HepG2 (cell line): ENCODE measurements around the gene TM7SF3. TPM values are rescaled to one million over a fixed set of nuclear protein-coding genes. Genes with fewer than 3 reads are reported as not detected.

Source experiments
- ATAC-seq: fragments of 200-7000 bp; cut with Tn5 transposase; 3 replicates; pipeline ENCODE4 v1.9.1; 2020; ENCODE audit warnings: mild to moderate bottlenecking, moderate library complexity
- BruUV-seq: library from RNA; stranded (reverse); fragments of 400-500 nt; replicated peaks from 2 replicates; lab custom pipeline; 2021; lab: Mats Ljungman, UMichigan
- CTCF ChIA-PET: fragments of 300-600 bp; formaldehyde crosslinking; extraction: SDS; loops from one replicate; lab custom pipeline; 2021; ENCODE audit warnings: low total read pairs, inconsistent platforms, low intra/inter-chr PET ratio; lab: Yijun Ruan, JAX
- POLR2A ChIA-PET: fragments of 350-600 bp; sonication (Branson Sonifier 250); formaldehyde crosslinking; loops from one replicate; lab custom pipeline; 2020; ENCODE audit warnings: antibody characterized with exemption, inconsistent platforms; lab: Yijun Ruan, JAX
- DNase-seq: peaks from one replicate; pipeline ENCODE4 v3.0.0-alpha.2; 2015; ENCODE audit warnings: low spot score
- FAIRE-seq: peaks from 3 replicates; lab custom pipeline; 2011; peaks lifted over from hg19 to GRCh38; lab: Jason Lieb, UNC
- H2AFZ ChIP-seq: one replicate; pipeline ENCODE4 v1.6.1; 2011; ENCODE audit warnings: low read length, inconsistent platforms
- H3K27ac ChIP-seq: fragments of 300-600 bp; 3 replicates; pipeline ENCODE4 v1.8.0; 2011; ENCODE audit warnings: mixed run types, mild to moderate bottlenecking, mixed read lengths, low read length, inconsistent platforms; ENCODE audit not compliant: insufficient read depth; ENCODE audit errors: extremely low read length
- H3K27me3 ChIP-seq, 2 experiments: fragments of 200-600 bp in 1 of 2; 2 replicates in 1 of 2; 3 replicates in 1 of 2; pipeline versions ENCODE4 v1.6.0 to v1.8.0; 2011; ENCODE audit warnings: low read length in 2 of 2, mild to moderate bottlenecking in 2 of 2, moderate library complexity in 2 of 2, inconsistent platforms in 1 of 2; ENCODE audit not compliant: insufficient read depth in 2 of 2, control insufficient read depth in 1 of 2
- H3K36me3 ChIP-seq, 2 experiments: fragments of 200-600 bp in 1 of 2; replicated peaks in 1 of 2; 2 replicates in 1 of 2; 3 replicates in 1 of 2; pipeline versions ENCODE4 v1.5.1 to v1.8.0; 2011; ENCODE audit warnings: low read length in 2 of 2, inconsistent platforms in 1 of 2; ENCODE audit not compliant: insufficient read depth in 2 of 2, control insufficient read depth in 1 of 2
- H3K4me1 ChIP-seq: 2 replicates; pipeline ENCODE4 v1.5.1; 2012; ENCODE audit warnings: low read length, inconsistent platforms; ENCODE audit not compliant: insufficient read depth
- H3K4me2 ChIP-seq: 2 replicates; pipeline ENCODE4 v1.6.0; 2011; ENCODE audit warnings: low read depth, low read length, inconsistent platforms
- H3K4me3 ChIP-seq, 3 experiments: fragments of 200-600 bp in 1 of 3; sonication (generic), shearing (Covaris generic) in 1 of 3; replicated peaks in 1 of 3; 2 replicates each; pipeline ENCODE4 v1.5.1; 2011 to 2016; ENCODE audit warnings: low read length in 3 of 3, inconsistent platforms in 2 of 3, low read depth in 2 of 3, mild to moderate bottlenecking in 2 of 3, control low read depth in 1 of 3, mixed read lengths in 1 of 3; ENCODE audit not compliant: insufficient read depth in 1 of 3
- H3K79me2 ChIP-seq: one replicate; pipeline ENCODE4 v1.6.1; 2011; ENCODE audit warnings: low read length, inconsistent platforms; ENCODE audit not compliant: insufficient read depth
- H3K9ac ChIP-seq: 2 replicates; pipeline ENCODE4 v1.6.0; 2011; ENCODE audit warnings: mild to moderate bottlenecking, low read depth, low read length, inconsistent platforms; ENCODE audit not compliant: insufficient read depth
- H3K9me3 ChIP-seq: 2 replicates; pipeline ENCODE4 v1.5.1; 2012; ENCODE audit warnings: mild to moderate bottlenecking, low read length
- H4K20me1 ChIP-seq: 2 replicates; pipeline ENCODE4 v1.6.0; 2011; ENCODE audit warnings: inconsistent platforms, mild to moderate bottlenecking, low read length, moderate library complexity; ENCODE audit not compliant: insufficient read depth
- CBX2 ChIP-seq, 2 experiments: fragments of 200-600 bp in 1 of 2; sonication (generic); formaldehyde crosslinking in 1 of 2; IDR thresholded peaks; 2 replicates each; pipeline versions ENCODE4 v1.7.0 to v1.8.1; 2018 to 2022; ENCODE audit warnings: low read depth in 2 of 2, low read length in 1 of 2, mild to moderate bottlenecking in 1 of 2, missing genetic modification reagents in 1 of 2
- SALL2 ChIP-seq: sonication (generic); formaldehyde crosslinking; IDR thresholded peaks from 2 replicates; pipeline ENCODE4 v1.8.1; 2023; ENCODE audit warnings: mild to moderate bottlenecking, missing genetic modification reagents, inconsistent platforms
- TBX2 ChIP-seq: sonication (generic); formaldehyde crosslinking; IDR thresholded peaks from 2 replicates; pipeline ENCODE4 v1.5.0; 2020; ENCODE audit warnings: missing genetic modification reagents, mild to moderate bottlenecking, borderline replicate concordance
- YEATS2 ChIP-seq: sonication (generic); formaldehyde crosslinking; IDR thresholded peaks from 2 replicates; pipeline ENCODE4 v1.4.0; 2020; ENCODE audit warnings: missing genetic modification reagents, borderline replicate concordance
- ZBTB49 ChIP-seq: sonication (generic); formaldehyde crosslinking; IDR thresholded peaks from 2 replicates; pipeline ENCODE4 v1.4.0; 2020; ENCODE audit warnings: missing genetic modification reagents, borderline replicate concordance
- ZNF329 ChIP-seq: sonication (generic); formaldehyde crosslinking; IDR thresholded peaks from 2 replicates; pipeline ENCODE4 v1.9.0; 2021; ENCODE audit warnings: low read depth, mild to moderate bottlenecking, missing genetic modification reagents
- ZNF530 ChIP-seq: sonication (generic); formaldehyde crosslinking; IDR thresholded peaks from 2 replicates; pipeline ENCODE4 v1.5.0; 2020; ENCODE audit warnings: low read depth, mild to moderate bottlenecking, missing genetic modification reagents
- ZNF777 ChIP-seq: sonication (generic); formaldehyde crosslinking; IDR thresholded peaks from 2 replicates; pipeline ENCODE4 v1.4.0; 2020; ENCODE audit warnings: missing genetic modification reagents
- ZSCAN30 ChIP-seq: sonication (generic); formaldehyde crosslinking; IDR thresholded peaks from 2 replicates; pipeline ENCODE4 v1.5.0; 2020; ENCODE audit warnings: mild to moderate bottlenecking, missing genetic modification reagents
- WGBS: methylation state at CpG from one replicate; pipeline ENCODE4 v1.1.6; 2017; ENCODE audit warnings: low lambda C conversion rate; 5-methylcytosine and 5-hydroxymethylcytosine counted together
- in situ Hi-C: cut with HindIII; loops from 2 replicates; pipeline ENCODE4 v1.10.0; 2017; ENCODE audit warnings: low pct_unique_long_range_greater_than_20kb; ENCODE audit not compliant: extremely low pct_ligation_motif_present
- intact Hi-C: fragments of 100-400 bp; cut with micrococcal nuclease; formaldehyde crosslinking; loops from one replicate; pipeline ENCODE4 v1.10.0; 2022; ENCODE audit not compliant: unreplicated experiment
- polyA plus RNA-seq, 8 experiments: library from polyadenylated mRNA; depleted of rRNA in 3 of 8; stranded (reverse) in 7 of 8; unstranded in 1 of 8; fragments of >200 nt; fragmentation: Illumina TruSeq in 4 of 8; extraction: Trizol in 4 of 8; gene quantifications; 2 replicates each; pipeline versions ENCODE4 v1.2.1 to v1.2.3, GENCODE V29; 2011 to 2016; ENCODE audit warnings: low read depth in 4 of 8, missing spikeins in 1 of 8, mixed read lengths in 1 of 8; ENCODE audit not compliant: insufficient read depth in 1 of 8
- total RNA-seq, 5 experiments: library from RNA; depleted of rRNA; stranded (reverse); fragments of >200 nt; fragmentation: Illumina TruSeq; extraction: Trizol; gene quantifications; 2 replicates each; pipeline ENCODE4 v1.2.3, GENCODE V29; 2016; ENCODE audit warnings: low read depth in 1 of 5

TM7SF3 gene
- total and polyA plus RNA-seq, 2 of the 13 experiments (the other 11 are each of a cell fraction or from before 2014, with no cell fraction given): 116 to 142 TPM

- no peak for TF ChIP-seq TBX2
- no peak for TF ChIP-seq CBX2 (IDR thresholded peaks at IDR 0.05; ENCODE audit: low read depth, low read length)
- no peak for TF ChIP-seq CBX2 (CRISPR knock-in tag; IDR thresholded peaks at IDR 0.05; ENCODE audit: low read depth)
- no peak for TF ChIP-seq ZNF777 (CRISPR knock-in tag)
- TF ChIP-seq ZNF329 (CRISPR knock-in tag): no peak
- TF ChIP-seq ZBTB49: no peak
- TF ChIP-seq ZSCAN30: no peak
- no peak for TF ChIP-seq ZNF530 (CRISPR knock-in tag)
- TF ChIP-seq YEATS2 (CRISPR knock-in tag): no peak
- TF ChIP-seq SALL2 (CRISPR knock-in tag): no peak
- TF ChIP-seq, all 625 proteins: peak for 0
- ChIA-PET CTCF (no interaction called here), POLR2A (no interaction called here)
- FAIRE-seq: no peak
- H3K4me2 ChIP-seq: no peak overlapping the region
- H4K20me1 ChIP-seq: no peaks in the 10 kb centered on the region
- H3K9me3 ChIP-seq: no peaks in the 10 kb centered on the region
- H3K9ac ChIP-seq: no peak overlapping the region
- no peaks in the 10 kb centered on the region for H3K79me2 ChIP-seq
- no peak overlapping the region for H3K27ac ChIP-seq
- H3K4me3 ChIP-seq: no peak overlapping the region
- no peak for DNase-seq
- no peaks in the 10 kb centered on the region for H3K4me1 ChIP-seq
- no peak overlapping the region for H2AFZ ChIP-seq
- ATAC-seq: no peak
- no TSS peak for BruUV-seq
- intact Hi-C loops (no loop called here), in situ Hi-C loops (no loop called here)
- no peaks in the 10 kb centered on the region for H3K36me3 ChIP-seq
- no peaks in the 10 kb centered on the region for H3K27me3 ChIP-seq
- WGBS: 76% methylated on average over 3 of the region's 3 CpGs
Observed at GRCh38 chr12:27061317-27061716, 47.1 kb upstream of the TM7SF3 start.
